Skeletal muscle satellite cell (primary cell): ENCODE data around the gene ANO3.
"Not testable (repeated sequence)": the region's sequence is repeated elsewhere in the genome, so short reads cannot be mapped to it uniquely, and the experiment has no call there.

ENCODE experiments used
- H3K27me3 ChIP-seq: 2 replicates; pipeline ENCODE4 v1.7.0; 2013; ENCODE audit warnings: low read length; ENCODE audit not compliant: control insufficient read depth, insufficient read depth
- H3K36me3 ChIP-seq: 2 replicates; pipeline ENCODE4 v1.7.0; 2013; ENCODE audit warnings: mild to moderate bottlenecking, control low read depth, low read length; ENCODE audit not compliant: insufficient read depth
- H3K4me1 ChIP-seq: 2 replicates; pipeline ENCODE4 v1.7.0; 2013; ENCODE audit warnings: low read length; ENCODE audit not compliant: control insufficient read depth, insufficient read depth
- H3K4me2 ChIP-seq: 2 replicates; pipeline ENCODE4 v1.7.0; 2013; ENCODE audit warnings: mild to moderate bottlenecking, low read length
- H3K4me3 ChIP-seq: 2 replicates; pipeline ENCODE4 v1.7.0; 2013; ENCODE audit warnings: low read length
- H3K9ac ChIP-seq: 2 replicates; pipeline ENCODE4 v1.7.0; 2013; ENCODE audit warnings: mild to moderate bottlenecking, low read depth, low read length, moderate library complexity
- H3K9me3 ChIP-seq: replicated peaks from 2 replicates; pipeline ENCODE4 v1.7.0; 2013; ENCODE audit warnings: mild to moderate bottlenecking, control low read depth, low read length

The ANO3 gene

DNA sequence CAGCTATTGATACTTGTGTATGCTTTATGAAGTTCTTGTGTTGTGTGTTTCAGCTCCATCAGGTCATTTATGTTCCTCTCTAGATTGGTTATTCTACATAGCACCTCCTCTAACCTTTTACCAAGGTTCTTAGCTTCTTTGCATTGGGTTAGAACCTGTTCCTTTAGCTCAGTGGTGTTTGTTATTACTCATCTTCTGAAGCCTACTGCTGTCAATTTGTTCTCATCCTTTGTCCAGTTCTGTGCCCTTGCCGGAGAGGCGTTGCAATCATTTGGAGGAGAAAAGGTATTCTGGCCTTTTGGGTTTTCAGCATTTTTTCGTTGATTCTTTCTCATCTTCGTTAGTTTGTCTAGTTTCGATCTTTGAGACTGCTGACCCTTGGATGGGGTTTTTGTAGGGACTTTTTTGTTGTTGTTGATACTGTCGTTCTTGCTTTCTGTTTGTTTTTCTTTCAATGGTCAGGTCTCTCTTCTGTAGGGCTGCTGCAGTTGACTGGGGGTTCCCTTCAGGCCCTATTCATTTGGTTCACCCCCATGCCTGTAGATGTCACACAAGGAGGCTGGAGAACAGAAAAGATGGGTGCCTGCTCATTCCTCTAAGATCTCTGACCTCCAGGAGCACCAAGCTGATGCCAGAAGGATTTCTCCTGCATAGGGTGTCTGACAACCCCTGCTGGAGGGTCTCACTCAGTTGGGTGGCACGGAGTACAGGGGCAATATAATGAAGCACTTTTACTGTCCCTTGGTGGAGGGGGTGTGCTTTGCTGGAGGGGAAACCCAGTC lies 276.0 kb downstream of the ANO3 start:
- Histone ChIP-seq H3K9me3 (no peaks in the 10 kb centered on the region), H3K36me3 (no peaks in the 10 kb centered on the region), H3K4me3 (no peak overlapping the region), H3K4me2 (no peak overlapping the region), H3K4me1 (no peaks in the 10 kb centered on the region), H3K9ac (no peak overlapping the region), H3K27me3 (peaks cover 3% of the 10 kb centered on the region)

GRCh38 chr11:26608507-26609146 lies 276.7 kb downstream of the ANO3 start:
- H3K36me3 ChIP-seq, result no peaks in the 10 kb centered on the region
- no peak overlapping the region for H3K9ac ChIP-seq
- H3K4me1 ChIP-seq, result no peaks in the 10 kb centered on the region
- H3K4me3 ChIP-seq, result no peak overlapping the region
- H3K4me2 ChIP-seq, result no peak overlapping the region
- peaks cover 3% of the 10 kb centered on the region for H3K27me3 ChIP-seq
- no peaks in the 10 kb centered on the region for H3K9me3 ChIP-seq

- Histone ChIP-seq H3K4me1 (no peaks in the 10 kb centered on the region), H3K4me2 (no peak overlapping the region), H3K9ac (no peak overlapping the region), H3K27me3 (no peaks in the 10 kb centered on the region), H3K9me3 (no peaks in the 10 kb centered on the region), H3K4me3 (no peak overlapping the region), H3K36me3 (no peaks in the 10 kb centered on the region)
Measured at GRCh38 chr11:26613759-26614158, 281.8 kb downstream of the ANO3 start.

DNA sequence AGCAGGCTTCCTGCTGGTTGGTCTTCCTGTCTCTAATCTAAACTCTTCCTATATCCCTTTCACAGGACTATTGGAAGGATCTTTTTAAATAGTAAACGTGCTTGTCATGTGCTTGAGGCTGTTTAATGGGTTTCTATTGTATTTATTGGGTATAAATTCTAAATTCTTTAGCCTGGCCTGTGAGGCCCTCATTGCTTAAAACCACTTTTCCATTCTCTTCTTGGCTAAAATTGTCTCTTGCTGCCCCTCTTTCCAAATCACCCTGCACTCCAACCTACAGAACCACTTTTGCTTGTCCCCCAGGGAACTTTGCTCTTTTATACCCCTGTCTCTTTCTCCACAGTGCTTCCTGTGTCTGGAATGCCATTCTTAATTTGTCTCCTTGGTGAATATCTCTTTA lies 286.5 kb downstream of the ANO3 start:
- Histone ChIP-seq H3K9ac (no peak overlapping the region), H3K4me2 (no peak overlapping the region), H3K9me3 (no peaks in the 10 kb centered on the region), H3K27me3 (no peaks in the 10 kb centered on the region), H3K4me1 (peaks cover 28% of the 10 kb centered on the region), H3K36me3 (no peaks in the 10 kb centered on the region), H3K4me3 (no peak overlapping the region)

- Histone ChIP-seq H3K36me3 (no peaks in the 10 kb centered on the region), H3K4me2 (no peak overlapping the region), H3K4me3 (no peak overlapping the region), H3K9me3 (no peaks in the 10 kb centered on the region), H3K4me1 (peaks cover 28% of the 10 kb centered on the region), H3K9ac (peak overlapping the region; percentile 36), H3K27me3 (no peaks in the 10 kb centered on the region)
Measured at GRCh38 chr11:26620282-26621045, 288.5 kb downstream of the ANO3 start.

- Histone ChIP-seq H3K9me3 (no peaks in the 10 kb centered on the region), H3K4me2 (no peak overlapping the region), H3K36me3 (no peaks in the 10 kb centered on the region), H3K27me3 (no peaks in the 10 kb centered on the region), H3K4me1 (peaks cover 28% of the 10 kb centered on the region), H3K9ac (peak overlapping the region; percentile 36), H3K4me3 (no peak overlapping the region)
Measured at GRCh38 chr11:26621132-26621531, 289.2 kb downstream of the ANO3 start.

DNA sequence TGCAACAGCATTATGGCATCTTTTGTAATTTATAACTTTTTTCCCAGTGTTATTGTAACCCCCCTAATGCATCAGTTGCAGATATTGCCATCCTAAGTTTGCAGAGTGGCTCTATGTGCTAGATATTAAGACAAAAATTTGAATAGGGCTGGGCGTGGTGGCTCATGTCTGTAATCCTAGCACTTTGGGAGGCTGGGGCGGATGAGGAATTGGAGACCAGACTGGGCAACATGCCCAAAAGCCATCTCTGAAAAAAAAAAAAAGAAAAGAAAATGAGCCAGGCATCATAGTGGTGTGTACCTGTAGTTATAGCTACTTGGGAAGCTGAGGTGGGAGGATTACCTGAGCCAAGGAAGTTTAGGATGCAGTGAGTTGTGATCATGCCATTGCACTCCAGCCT lies 290.3 kb downstream of the ANO3 start:
- H3K4me1 ChIP-seq, result peaks cover 28% of the 10 kb centered on the region
- H3K9ac ChIP-seq, result no peak overlapping the region
- H3K27me3 ChIP-seq, result no peaks in the 10 kb centered on the region
- H3K36me3 ChIP-seq, result no peaks in the 10 kb centered on the region
- H3K4me3 ChIP-seq, result no peak overlapping the region
- H3K4me2 ChIP-seq, result no peak overlapping the region
- H3K9me3 ChIP-seq, result no peaks in the 10 kb centered on the region

DNA sequence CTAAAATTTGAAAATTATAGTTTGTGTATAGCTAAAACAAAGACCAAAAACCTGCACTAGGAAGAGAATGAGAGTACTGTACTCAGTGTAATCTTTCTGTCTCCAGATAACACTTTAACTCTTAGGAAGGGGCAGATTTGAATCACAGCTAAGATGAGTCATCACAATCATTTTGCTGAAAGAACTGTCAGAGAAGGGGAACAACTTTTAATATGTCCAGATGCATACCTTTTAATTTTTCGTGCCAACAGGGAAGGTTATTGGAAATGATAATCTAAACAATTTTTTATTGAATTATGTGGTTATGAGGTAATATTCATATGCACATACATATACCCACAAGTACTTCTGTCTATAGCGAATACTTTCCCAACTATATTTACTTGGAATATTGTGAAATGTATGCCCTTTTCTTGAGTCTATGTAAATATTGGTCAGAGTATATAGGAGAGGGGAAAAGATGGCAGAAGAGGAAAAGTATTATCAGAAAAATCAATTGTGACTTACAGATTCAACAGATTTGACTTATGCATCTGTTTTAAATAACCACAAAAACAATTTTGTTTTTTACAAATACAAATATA lies 291.2 kb downstream of the ANO3 start:
- H3K9ac ChIP-seq, result no peak overlapping the region
- H3K4me2 ChIP-seq, result no peak overlapping the region
- H3K4me3 ChIP-seq, result no peak overlapping the region
- no peaks in the 10 kb centered on the region for H3K9me3 ChIP-seq
- H3K27me3 ChIP-seq, result no peaks in the 10 kb centered on the region
- H3K4me1 ChIP-seq, result peaks cover 28% of the 10 kb centered on the region
- H3K36me3 ChIP-seq, result no peaks in the 10 kb centered on the region

DNA sequence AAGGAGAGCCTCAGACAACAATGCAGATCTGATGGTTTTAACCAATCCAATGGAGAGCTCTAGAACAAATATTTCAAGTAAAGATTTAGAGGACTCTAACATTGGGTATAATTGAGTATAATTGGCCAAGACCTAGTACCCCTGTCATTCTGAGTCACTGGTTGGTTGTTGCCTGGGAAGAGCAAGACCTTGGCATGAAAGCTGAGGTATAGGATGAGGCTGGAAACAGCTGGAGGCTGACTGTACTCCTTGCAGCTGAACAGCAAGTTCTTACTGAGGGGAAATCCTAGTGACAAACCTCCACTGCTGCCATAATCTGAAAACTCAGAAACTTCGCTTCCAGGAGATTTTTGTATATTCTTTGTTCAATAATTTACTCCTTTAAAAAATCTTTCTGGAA lies 294.4 kb downstream of the ANO3 start:
- Histone ChIP-seq H3K4me1 (peaks cover 20% of the 10 kb centered on the region), H3K9me3 (no peaks in the 10 kb centered on the region), H3K4me2 (no peak overlapping the region), H3K27me3 (no peaks in the 10 kb centered on the region), H3K9ac (no peak overlapping the region), H3K36me3 (no peaks in the 10 kb centered on the region), H3K4me3 (no peak overlapping the region)

GRCh38 chr11:26632691-26633159 lies 300.8 kb downstream of the ANO3 start:
- Histone ChIP-seq H3K9me3 (no peaks in the 10 kb centered on the region), H3K27me3 (no peaks in the 10 kb centered on the region), H3K4me2 (no peak overlapping the region)

DNA sequence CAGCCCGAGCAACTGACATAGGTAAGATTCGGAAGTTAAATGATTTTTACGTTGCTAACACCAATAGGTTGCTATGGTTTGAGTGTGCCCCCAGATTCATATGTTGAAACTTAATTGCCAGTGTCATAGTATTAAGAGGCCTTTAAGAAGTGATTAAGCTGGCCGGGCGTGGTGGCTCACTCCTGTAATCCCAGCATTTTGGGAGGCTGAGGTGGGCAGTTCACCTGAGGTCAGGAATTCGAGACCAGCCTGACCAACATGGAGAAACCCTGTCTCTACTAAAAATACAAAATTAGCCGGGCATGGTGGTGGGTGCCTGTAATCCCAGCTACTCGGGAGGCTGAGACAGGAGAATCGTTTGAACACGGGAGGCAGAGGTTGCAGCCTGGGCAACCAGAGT lies 311.4 kb downstream of the ANO3 start:
- H3K4me1 ChIP-seq, H3K9ac ChIP-seq, H3K4me2 ChIP-seq, H3K27me3 ChIP-seq, H3K36me3 ChIP-seq, H3K4me3 ChIP-seq, H3K9me3 ChIP-seq: not testable (repeated sequence)

More at GRCh38 chr11:26632691-26633159, 300.8 kb downstream of the ANO3 start:
- no peaks in the 10 kb centered on the region for H3K4me1 ChIP-seq
- H3K9ac ChIP-seq, result no peak overlapping the region
- H3K36me3 ChIP-seq, result no peaks in the 10 kb centered on the region
- no peak overlapping the region for H3K4me3 ChIP-seq
